GM21825 (cell line): ENCODE data around the gene STAT6.
A peak's percentile ranks its signal among the peaks of the same experiment; 100 is the strongest.
"Not testable (repeated sequence)": the region's sequence is repeated elsewhere in the genome, so short reads cannot be mapped to it uniquely, and the experiment has no call there.

Experiments
- ATAC-seq: cut with Tn5 transposase; IDR thresholded peaks from one replicate; pipeline ENCODE4 v1.9.1; 2021; ENCODE audit warnings: mild to moderate bottlenecking, moderate library complexity; ENCODE audit not compliant: unreplicated experiment

The STAT6 gene

GRCh38 chr12:57127101-57127725, 16.1 kb upstream of the STAT6 start:
- ATAC-seq, result no peak

GRCh38 chr12:57126561-57126960, 15.4 kb upstream of the STAT6 start:
- no peak for ATAC-seq

- no peak for ATAC-seq
Observed at GRCh38 chr12:57126061-57126460, 14.9 kb upstream of the STAT6 start.

- ATAC-seq, result peak; percentile 46
Observed at GRCh38 chr12:57124261-57124877, 13.2 kb upstream of the STAT6 start.

DNA sequence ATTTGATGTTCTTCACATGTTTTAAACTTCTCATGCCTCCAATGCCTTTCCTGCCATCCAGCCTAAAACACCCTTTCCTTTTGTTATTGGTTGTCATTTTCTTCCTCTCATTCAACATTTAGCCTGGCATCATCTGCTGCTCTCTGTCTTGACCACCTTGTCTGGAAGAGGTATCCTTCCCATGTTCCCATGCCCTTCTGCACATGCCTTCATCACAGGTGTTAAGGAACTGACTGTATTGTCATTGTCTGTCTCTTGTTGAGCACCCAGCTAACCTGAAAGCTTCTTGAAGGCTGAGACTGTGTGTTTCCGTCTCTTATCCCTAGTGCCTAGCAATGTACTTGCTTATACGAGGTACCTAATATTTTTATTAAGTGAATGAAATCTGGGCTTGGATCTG, 12.7 kb upstream of the STAT6 start:
- ATAC-seq, result no peak

- ATAC-seq, result not testable (repeated sequence)
Observed at GRCh38 chr12:57120718-57121117, 9.6 kb upstream of the STAT6 start.

DNA sequence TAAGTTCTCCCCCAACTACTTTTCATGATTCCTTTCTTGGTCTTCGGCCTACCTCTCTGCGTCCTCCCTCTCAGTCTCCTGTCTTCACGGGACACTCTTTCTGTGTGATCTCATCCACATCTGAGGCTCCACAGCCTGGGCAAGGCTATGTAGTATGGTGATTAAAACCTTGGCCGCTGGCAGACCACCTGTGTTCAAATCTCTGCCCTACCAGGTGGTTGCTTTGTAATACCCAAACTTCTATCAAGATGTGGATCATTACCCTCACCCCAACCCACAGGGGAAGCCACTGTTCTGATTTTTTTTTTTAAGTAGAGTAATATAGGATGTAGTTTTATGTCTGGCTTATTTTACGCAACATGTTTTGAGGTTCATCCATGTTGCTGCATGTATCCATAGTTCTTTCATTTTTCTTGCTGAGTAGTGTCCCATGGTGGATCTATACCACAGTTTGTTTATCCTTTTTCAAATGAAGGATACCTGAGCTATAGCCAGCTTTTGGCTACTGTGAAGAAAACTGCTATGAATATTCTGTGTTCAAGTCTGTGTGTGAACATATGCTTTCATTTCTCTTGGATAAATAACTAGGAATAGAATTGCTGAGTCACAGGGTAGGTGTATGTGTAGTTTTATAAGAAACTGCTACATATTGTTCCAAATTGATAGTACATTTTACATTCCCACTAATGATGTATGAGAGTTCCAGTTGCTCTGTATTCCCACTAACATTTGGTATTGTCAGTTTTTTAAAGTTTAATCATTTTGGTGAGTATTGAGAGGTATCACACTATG, 8.3 kb upstream of the STAT6 start:
- ATAC-seq, result no peak

DNA sequence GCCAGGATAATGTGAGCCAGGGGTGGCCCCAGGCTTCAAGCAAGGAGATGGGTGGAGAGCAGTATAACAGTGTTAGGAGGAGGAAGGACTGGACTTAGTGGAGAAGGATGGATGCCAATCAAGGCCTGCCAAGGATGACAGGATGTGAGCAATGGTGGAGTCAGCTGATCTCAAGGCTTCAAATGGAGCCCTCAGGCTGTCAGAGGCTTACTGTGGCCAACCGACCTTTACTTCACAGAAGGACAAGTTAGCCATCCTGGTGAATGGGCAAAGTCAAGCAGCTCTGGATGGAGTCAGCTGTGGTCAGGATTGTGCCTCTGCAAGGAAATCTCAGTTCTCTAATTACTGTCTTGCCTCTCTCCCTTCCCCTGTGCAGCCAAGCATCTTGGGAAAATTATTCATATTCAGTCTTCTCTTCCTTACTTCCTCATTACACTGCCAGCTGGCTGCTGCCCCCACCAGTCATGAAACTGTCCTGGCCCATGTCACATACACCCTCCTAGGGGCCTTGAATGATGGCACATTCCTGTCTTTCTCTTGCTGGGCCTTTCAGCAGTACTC, 7.6 kb upstream of the STAT6 start:
- no peak for ATAC-seq

GRCh38 chr12:57116580-57117281, 5.6 kb upstream of the STAT6 start:
- no peak for ATAC-seq

GRCh38 chr12:57112492-57113294, 1.5 kb upstream of the STAT6 start:
- ATAC-seq, result no peak

DNA sequence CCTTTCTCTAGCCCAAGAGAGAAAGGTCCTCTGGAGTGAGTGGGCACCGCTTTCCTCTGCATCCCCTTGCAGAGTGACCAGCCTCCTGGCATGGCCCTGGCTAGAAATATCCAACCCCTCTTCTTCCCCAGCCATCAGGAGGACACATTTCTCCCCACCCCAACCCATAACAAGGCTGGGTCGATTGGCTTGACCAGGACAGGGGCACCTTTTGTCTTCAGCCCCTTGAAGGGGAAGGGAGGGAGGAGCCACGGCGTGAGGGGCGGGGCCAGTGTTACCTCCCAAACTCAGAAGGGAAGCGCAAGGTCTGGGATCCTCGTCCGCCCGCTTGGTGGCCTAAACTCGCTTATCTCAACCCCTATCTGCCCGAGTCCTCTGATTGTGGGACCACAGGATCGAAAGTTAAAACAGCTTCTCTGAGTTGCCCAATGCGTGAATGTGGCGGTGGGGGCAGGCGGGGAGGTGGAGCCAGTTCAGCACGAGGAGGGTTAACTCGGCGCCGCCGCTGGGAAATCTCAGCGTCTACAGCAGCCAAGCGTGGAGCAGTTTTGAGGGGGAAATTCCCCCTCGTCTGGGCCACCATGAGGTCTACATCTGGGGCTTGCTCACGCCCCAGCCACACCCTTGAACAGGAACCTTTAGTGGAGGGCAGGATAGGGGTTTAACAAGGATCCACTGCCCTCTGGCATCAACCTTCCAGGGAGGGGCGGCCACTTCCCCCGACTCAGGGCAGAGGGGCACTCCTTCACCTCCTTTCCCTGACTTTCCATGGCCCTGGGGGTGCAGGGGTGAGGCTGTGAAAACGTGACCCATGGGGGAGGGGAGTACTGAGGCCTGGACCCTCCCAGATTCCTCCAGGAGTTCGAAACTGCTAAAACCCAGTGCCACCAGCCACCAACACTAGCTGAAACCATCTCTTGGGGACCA, 795 bp downstream of the STAT6 start:
- peak; percentile 48 for ATAC-seq

- ATAC-seq, result no peak
Observed at GRCh38 chr12:57109207-57110103, 1.7 kb downstream of the STAT6 start.

DNA sequence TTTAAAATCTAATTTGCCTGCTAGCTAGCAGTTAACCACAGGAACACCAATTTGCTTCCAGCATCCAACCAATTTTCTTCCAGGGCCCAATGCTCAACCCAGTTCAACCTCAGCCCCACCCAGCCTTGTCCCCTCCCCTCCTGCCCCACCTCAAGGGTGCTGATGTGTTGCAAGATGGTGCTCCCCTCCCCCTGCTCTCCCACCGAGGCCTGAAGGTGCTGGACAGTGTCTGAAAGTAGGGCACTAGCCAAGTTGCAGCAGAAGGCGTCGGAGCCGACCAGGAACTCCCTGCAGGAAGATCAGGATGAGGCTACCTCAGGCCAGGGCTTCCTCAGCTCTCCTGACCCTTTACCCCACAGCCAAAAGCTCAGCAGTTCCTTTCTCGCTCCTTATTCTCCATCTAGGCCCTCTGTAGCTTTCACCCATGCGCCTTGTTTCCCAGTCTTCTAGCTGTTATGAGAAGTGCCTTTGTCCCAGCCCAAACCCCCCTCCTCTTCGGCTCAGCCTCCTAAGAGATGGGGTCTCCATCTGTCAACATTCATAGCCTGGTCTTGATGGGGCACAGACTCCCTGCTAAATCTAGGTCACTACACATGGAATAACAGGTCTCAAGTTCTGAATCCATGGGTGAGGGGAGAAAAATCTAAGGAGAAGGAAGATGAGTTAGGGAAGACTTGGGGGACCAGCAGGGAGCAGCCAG, 3.6 kb downstream of the STAT6 start:
- ATAC-seq, result no peak

- ATAC-seq, result no peak
Observed at GRCh38 chr12:57106021-57106708, 5.0 kb downstream of the STAT6 start.

GRCh38 chr12:57105011-57105753, 6.0 kb downstream of the STAT6 start:
- no peak for ATAC-seq

DNA sequence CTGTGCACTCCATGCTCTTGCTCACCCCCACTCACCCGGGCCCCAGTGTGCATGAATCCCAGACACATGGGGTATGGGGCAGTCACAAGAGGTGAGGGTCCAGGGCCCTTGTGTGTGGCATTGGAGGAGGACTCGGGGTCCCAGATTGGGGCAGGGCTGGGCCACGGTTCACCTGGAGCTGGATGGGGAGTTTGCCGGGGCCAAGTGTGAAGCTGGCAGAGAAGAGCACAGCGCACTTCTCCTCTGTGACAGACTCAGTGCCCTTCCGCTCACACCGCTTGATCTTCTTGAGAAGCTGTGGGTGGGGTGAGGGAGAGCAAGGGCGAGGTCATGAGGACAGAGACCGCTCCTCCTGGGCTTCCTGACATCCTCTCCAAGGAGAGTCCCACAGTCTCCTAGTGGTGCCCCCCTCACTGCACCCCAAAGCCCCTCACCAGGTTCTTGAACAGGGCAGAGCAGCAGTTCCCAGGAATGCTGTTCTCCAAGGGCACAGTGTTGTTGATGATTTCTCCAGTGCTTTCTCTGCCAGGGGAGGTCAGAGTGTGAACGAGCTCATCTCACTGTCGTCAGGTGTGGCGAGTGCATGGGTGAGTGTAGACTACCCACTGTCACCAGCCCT, 6.8 kb downstream of the STAT6 start:
- no peak for ATAC-seq
